Endodermal cell (in vitro differentiated cells): Measurements from ENCODE around the gene AHNAK2. TPM values are rescaled to one million over a fixed set of nuclear protein-coding genes. Genes with fewer than 3 reads are reported as not detected.

Experiments used
- DNase-seq: peaks from one replicate; pipeline ENCODE4 v3.0.0-alpha.2; 2017
- H3K27ac ChIP-seq: 2 replicates; pipeline ENCODE4 v1.5.1; 2013; ENCODE audit warnings: mild to moderate bottlenecking, low read depth, low read length, moderate library complexity
- H3K27me3 ChIP-seq: 2 replicates; pipeline ENCODE4 v1.6.1; 2013; ENCODE audit warnings: mild to moderate bottlenecking, low read length, moderate library complexity; ENCODE audit not compliant: insufficient read depth, control insufficient read depth, poor library complexity, severe bottlenecking
- H3K36me3 ChIP-seq: 2 replicates; pipeline ENCODE4 v1.7.0; 2013; ENCODE audit warnings: mild to moderate bottlenecking, low read length, moderate library complexity; ENCODE audit not compliant: control insufficient read depth, insufficient read depth
- H3K4me1 ChIP-seq: one replicate; pipeline ENCODE4 v1.7.0; 2013; ENCODE audit warnings: low read length; ENCODE audit not compliant: control insufficient read depth, insufficient read depth
- H3K4me3 ChIP-seq: 2 replicates; pipeline ENCODE4 v1.5.1; 2013; ENCODE audit warnings: mild to moderate bottlenecking, low read length, moderate library complexity
- H3K9ac ChIP-seq: 2 replicates; pipeline ENCODE4 v1.6.1; 2013; ENCODE audit warnings: mild to moderate bottlenecking, low read length, moderate library complexity; ENCODE audit not compliant: poor library complexity, severe bottlenecking; ENCODE audit errors: extremely low read depth
- H3K9me3 ChIP-seq: 2 replicates; pipeline ENCODE4 v1.6.1; 2013; ENCODE audit warnings: mild to moderate bottlenecking, low read length, moderate library complexity; ENCODE audit not compliant: control insufficient read depth
- H3K27ac Mint-ChIP-seq: 2 replicates; pipeline ENCODE4 v1.8.0; 2020; ENCODE audit warnings: mixed read lengths
- H3K27me3 Mint-ChIP-seq: 2 replicates; pipeline ENCODE4 v1.8.0; 2021; ENCODE audit warnings: mild to moderate bottlenecking, mixed read lengths; ENCODE audit not compliant: insufficient read depth
- H3K36me3 Mint-ChIP-seq: 2 replicates; pipeline ENCODE4 v1.8.0; 2020; ENCODE audit warnings: low read depth, mixed read lengths
- H3K4me1 Mint-ChIP-seq: 2 replicates; pipeline ENCODE4 v1.8.0; 2020; ENCODE audit warnings: mixed read lengths
- H3K4me3 Mint-ChIP-seq: 2 replicates; pipeline ENCODE4 v1.8.0; 2020; ENCODE audit warnings: mild to moderate bottlenecking, moderate library complexity, mixed read lengths
- H3K9me3 Mint-ChIP-seq: 2 replicates; pipeline ENCODE4 v1.8.0; 2020; ENCODE audit warnings: mild to moderate bottlenecking, mixed read lengths
- WGBS, 2 experiments: methylation state at CpG; one replicate each; pipeline versions ENCODE4 v1.1.5 to v1.1.7; 2013; ENCODE audit warnings: missing lambda C conversion rate in 2 of 2, mixed read lengths in 1 of 2; ENCODE audit not compliant: insufficient coverage in 1 of 2, insufficient read length in 1 of 2; 5-methylcytosine and 5-hydroxymethylcytosine counted together
- total RNA-seq, 2 donors: library from RNA; stranded (reverse); fragmentation: NEBNext Ultra II Directional in 1 of 2; extraction: Animal tissue kit (Norgen Biotek cat#: 25700) in 1 of 2; gene quantifications; 2 replicates in 1 of 2; 3 replicates in 1 of 2; pipeline ENCODE4 v1.2.1, GENCODE V29; 2021
- TF ChIP-seq, protein P1 (sequence below): fragments of 200-600 bp; sonication (generic); conservative IDR thresholded peaks from 2 replicates; pipeline ENCODE4 v1.5.0; 2021; ENCODE audit warnings: antibody characterized with exemption, mild to moderate bottlenecking

AHNAK2 gene
- total RNA-seq, 2 donors from 2014 or later: 0.93 to 2.2 TPM

DNA sequence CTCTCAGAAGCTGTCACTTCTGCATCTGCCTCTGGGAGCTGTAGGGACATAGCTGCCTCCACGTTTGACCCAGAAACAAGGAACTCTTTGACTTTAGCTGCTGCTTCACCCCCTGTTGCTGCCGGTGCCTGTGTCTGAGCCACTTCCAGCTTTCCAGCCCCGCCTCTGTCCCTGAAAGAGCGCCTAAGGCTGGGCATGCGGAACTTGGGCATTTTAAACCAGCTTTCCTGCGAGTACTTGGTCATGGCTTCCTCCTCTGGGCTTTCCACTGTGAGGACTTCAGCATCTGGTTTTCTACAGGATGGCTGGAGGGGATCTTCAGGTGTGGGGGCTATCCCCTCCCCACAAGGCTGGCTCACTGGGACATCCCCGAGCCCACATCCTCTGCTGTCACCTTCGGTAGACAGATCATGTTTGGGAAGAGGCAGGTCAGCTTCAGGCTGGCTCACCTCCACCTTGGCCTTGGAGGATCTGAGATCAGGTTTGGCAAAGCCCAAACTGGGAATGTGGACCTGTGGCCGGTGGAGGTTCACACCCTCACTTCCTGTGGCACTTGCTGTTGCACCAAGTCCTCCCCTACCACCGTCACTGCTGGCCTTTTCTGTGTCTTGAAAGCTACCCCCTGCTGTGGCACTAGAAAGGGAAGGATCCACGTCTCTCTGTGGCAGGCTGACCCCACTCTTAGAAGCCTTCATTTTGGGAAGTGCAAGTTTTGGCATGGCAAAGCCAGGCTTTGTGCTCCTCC, 38.3 kb downstream of the AHNAK2 start:
- H3K27ac Mint-ChIP-seq: no peak overlapping the region
- no peaks in the 10 kb centered on the region for H3K4me1 Mint-ChIP-seq
- no peak overlapping the region for H3K27ac ChIP-seq
- H3K9ac ChIP-seq: no peak overlapping the region
- DNase-seq: peak; percentile 36
- H3K9me3 ChIP-seq: no peaks in the 10 kb centered on the region
- H3K36me3 Mint-ChIP-seq: no peaks in the 10 kb centered on the region
- H3K27me3 Mint-ChIP-seq: peaks cover 49% of the 10 kb centered on the region
- no peaks in the 10 kb centered on the region for H3K4me1 ChIP-seq
- TF ChIP-seq, protein P1, sequence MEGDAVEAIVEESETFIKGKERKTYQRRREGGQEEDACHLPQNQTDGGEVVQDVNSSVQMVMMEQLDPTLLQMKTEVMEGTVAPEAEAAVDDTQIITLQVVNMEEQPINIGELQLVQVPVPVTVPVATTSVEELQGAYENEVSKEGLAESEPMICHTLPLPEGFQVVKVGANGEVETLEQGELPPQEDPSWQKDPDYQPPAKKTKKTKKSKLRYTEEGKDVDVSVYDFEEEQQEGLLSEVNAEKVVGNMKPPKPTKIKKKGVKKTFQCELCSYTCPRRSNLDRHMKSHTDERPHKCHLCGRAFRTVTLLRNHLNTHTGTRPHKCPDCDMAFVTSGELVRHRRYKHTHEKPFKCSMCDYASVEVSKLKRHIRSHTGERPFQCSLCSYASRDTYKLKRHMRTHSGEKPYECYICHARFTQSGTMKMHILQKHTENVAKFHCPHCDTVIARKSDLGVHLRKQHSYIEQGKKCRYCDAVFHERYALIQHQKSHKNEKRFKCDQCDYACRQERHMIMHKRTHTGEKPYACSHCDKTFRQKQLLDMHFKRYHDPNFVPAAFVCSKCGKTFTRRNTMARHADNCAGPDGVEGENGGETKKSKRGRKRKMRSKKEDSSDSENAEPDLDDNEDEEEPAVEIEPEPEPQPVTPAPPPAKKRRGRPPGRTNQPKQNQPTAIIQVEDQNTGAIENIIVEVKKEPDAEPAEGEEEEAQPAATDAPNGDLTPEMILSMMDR: no peak
- no peak overlapping the region for H3K4me3 ChIP-seq
- peaks cover 43% of the 10 kb centered on the region for H3K27me3 ChIP-seq
- no peaks in the 10 kb centered on the region for H3K9me3 Mint-ChIP-seq
- WGBS, 2 experiments: 75 to 77% methylated on average over 8 to 11 of the region's 11 CpGs
- no peak overlapping the region for H3K4me3 Mint-ChIP-seq
- no peaks in the 10 kb centered on the region for H3K36me3 ChIP-seq

DNA sequence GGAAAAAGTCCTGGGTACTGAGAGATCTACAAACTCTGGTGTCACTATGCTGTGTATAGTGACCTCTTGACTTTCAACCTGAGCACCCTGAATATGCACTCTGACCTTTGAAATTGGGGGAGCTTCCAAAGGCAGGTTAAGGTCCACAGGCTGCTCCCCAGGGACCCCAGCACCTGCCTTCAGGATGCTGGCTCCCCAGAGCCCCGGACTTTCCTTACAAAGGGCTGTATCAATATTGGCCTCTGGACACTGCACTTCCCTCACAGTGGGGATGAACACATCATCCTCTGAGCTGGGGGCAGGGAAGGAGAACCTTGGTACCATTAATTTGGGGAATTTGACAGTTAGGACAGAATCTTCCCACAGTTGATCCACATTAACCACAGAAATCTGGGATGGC, 39.2 kb downstream of the AHNAK2 start:
- Histone ChIP-seq H3K4me1 (no peaks in the 10 kb centered on the region), H3K4me3 (no peak overlapping the region), H3K27me3 (peaks cover 52% of the 10 kb centered on the region), H3K27ac (no peak overlapping the region), H3K9ac (no peak overlapping the region), H3K9me3 (no peaks in the 10 kb centered on the region), H3K36me3 (no peaks in the 10 kb centered on the region)
- Mint-ChIP-seq H3K27me3 (peaks cover 58% of the 10 kb centered on the region), H3K36me3 (no peaks in the 10 kb centered on the region), H3K4me3 (no peak overlapping the region), H3K27ac (no peak overlapping the region), H3K9me3 (no peaks in the 10 kb centered on the region), H3K4me1 (no peaks in the 10 kb centered on the region)
- TF ChIP-seq, protein P1: no peak
- DNase-seq: peak; percentile 17
- WGBS, 2 experiments: 82% methylated on average over 1 of the region's 1 CpG; no CpG with 5 or more reads in 1 of the 2 experiments

DNA sequence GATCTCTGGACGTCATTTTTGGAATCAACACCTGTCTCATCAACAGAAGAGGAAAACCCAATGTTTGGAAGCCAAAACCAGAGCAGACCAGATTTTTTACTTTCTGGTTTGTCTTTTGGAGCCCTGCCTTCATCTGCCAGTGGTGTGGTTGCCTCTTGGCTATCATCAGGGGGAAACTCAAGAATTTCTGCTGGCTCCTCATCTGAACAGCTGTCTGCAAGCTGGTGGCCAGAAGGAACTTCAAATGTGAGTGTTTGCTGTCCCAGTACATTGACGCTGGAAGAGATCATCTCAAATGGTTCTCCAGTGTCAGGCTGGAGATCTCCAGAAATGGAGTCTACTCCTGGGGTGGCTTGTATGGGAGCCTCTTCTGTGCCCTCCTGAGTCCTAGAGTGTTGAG, 39.7 kb downstream of the AHNAK2 start:
- H3K27me3 Mint-ChIP-seq: peaks cover 58% of the 10 kb centered on the region
- no peak overlapping the region for H3K4me3 Mint-ChIP-seq
- no peak overlapping the region for H3K27ac Mint-ChIP-seq
- H3K9me3 Mint-ChIP-seq: no peaks in the 10 kb centered on the region
- no peaks in the 10 kb centered on the region for H3K4me1 Mint-ChIP-seq
- DNase-seq: peak; percentile 17
- TF ChIP-seq, protein P1: no peak
- WGBS, 2 experiments: 84 to 92% methylated on average over 1 to 2 of the region's 2 CpGs
- H3K4me3 ChIP-seq: no peak overlapping the region
- no peaks in the 10 kb centered on the region for H3K4me1 ChIP-seq
- no peak overlapping the region for H3K27ac ChIP-seq
- H3K9me3 ChIP-seq: no peaks in the 10 kb centered on the region
- H3K36me3 ChIP-seq: no peaks in the 10 kb centered on the region
- H3K9ac ChIP-seq: no peak overlapping the region
- no peaks in the 10 kb centered on the region for H3K36me3 Mint-ChIP-seq
- peaks cover 52% of the 10 kb centered on the region for H3K27me3 ChIP-seq
